DMS 273 treated with DMSO at 0.1 percent for 48 hours (cell line): ENCODE results near the gene BIRC6.

Experiments
- DNase-seq: peaks from one replicate; lab custom pipeline; 2025; lab: John Stamatoyannopoulos, UW

BIRC6 gene

GRCh38 chr2:32372519-32373182, 15.8 kb downstream of the BIRC6 start:
- DNase-seq = no peak

- DNase-seq = no peak
These were observed 18.5 kb downstream of the BIRC6 start for GRCh38 chr2:32375228-32375892.

- DNase-seq = no peak
These were observed 19.9 kb downstream of the BIRC6 start for GRCh38 chr2:32376756-32377155.

- no peak for DNase-seq
These were observed 21.1 kb downstream of the BIRC6 start for GRCh38 chr2:32377928-32378327.

GRCh38 chr2:32379352-32379751, 22.5 kb downstream of the BIRC6 start:
- DNase-seq = no peak

- no peak for DNase-seq
These were observed 27.0 kb downstream of the BIRC6 start for GRCh38 chr2:32383858-32384257.

GRCh38 chr2:32384529-32384928, 27.7 kb downstream of the BIRC6 start:
- DNase-seq = no peak

GRCh38 chr2:32386739-32387138, 29.9 kb downstream of the BIRC6 start:
- no peak for DNase-seq

GRCh38 chr2:32399221-32399620, 42.4 kb downstream of the BIRC6 start:
- no peak for DNase-seq

- DNase-seq = no peak
These were observed 45.3 kb downstream of the BIRC6 start for GRCh38 chr2:32402091-32402490.

- no peak for DNase-seq
These were observed 47.0 kb downstream of the BIRC6 start for GRCh38 chr2:32403782-32404181.

GRCh38 chr2:32404691-32405090, 47.9 kb downstream of the BIRC6 start:
- DNase-seq = no peak

- DNase-seq = no peak
These were observed 59.7 kb downstream of the BIRC6 start for GRCh38 chr2:32416519-32416918.

GRCh38 chr2:32417659-32418058, 60.8 kb downstream of the BIRC6 start:
- no peak for DNase-seq

- DNase-seq = no peak
These were observed 62.0 kb downstream of the BIRC6 start for GRCh38 chr2:32418778-32419177.

- no peak for DNase-seq
These were observed 65.3 kb downstream of the BIRC6 start for GRCh38 chr2:32422133-32422532.

GRCh38 chr2:32423536-32423935, 66.7 kb downstream of the BIRC6 start:
- DNase-seq = no peak

- no peak for DNase-seq
These were observed 67.9 kb downstream of the BIRC6 start for GRCh38 chr2:32424739-32425138.

GRCh38 chr2:32425719-32426141, 68.9 kb downstream of the BIRC6 start:
- no peak for DNase-seq

- peak; percentile 40 for DNase-seq
These were observed 71.1 kb downstream of the BIRC6 start for GRCh38 chr2:32427672-32428610.

- DNase-seq = no peak
These were observed 74.0 kb downstream of the BIRC6 start for GRCh38 chr2:32430804-32431203.

GRCh38 chr2:32436150-32436549, 79.3 kb downstream of the BIRC6 start:
- no peak for DNase-seq

GRCh38 chr2:32442020-32442467, 85.2 kb downstream of the BIRC6 start:
- DNase-seq = no peak
